HG03520 (cell line): Measurements from ENCODE around the gene C2orf66.

Source experiments
- ATAC-seq: cut with Tn5 transposase; IDR thresholded peaks from one replicate; pipeline ENCODE4 v1.9.1; 2021; ENCODE audit warnings: mild to moderate bottlenecking, moderate library complexity; ENCODE audit not compliant: unreplicated experiment

Gene C2orf66

DNA sequence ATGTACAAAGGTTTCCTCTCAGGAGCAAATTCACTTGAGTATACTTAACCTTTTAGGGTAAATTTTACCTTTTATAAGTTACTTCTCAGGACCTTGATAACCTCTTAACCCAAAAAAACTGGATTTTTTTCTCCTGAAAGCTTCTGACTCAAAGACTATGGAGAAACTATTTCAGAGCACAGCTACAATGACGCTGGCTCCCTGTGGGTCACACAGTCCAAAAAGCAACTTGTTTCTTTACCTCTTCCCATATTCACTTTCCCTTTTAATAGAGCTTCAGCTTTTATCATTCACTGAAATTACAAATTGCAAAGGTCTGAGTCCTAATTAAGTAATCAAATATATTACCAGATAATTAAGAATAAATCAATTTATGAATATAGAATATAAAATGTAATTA is 42.1 kb downstream of the C2orf66 start:
- no peak for ATAC-seq

GRCh38 chr2:196759378-196759706 is 49.8 kb downstream of the C2orf66 start:
- no peak for ATAC-seq

GRCh38 chr2:196758474-196759377 is 50.4 kb downstream of the C2orf66 start:
- ATAC-seq, result no peak
